Measurements from ENCODE around the gene ALG11.
"Not testable (repeated sequence)": the region's sequence is repeated elsewhere in the genome, so short reads cannot be mapped to it uniquely, and the experiment has no call there.

Gene ALG11

GRCh38 chr13:51981355-51981754 is 30.8 kb upstream of the ALG11 start:
- no peak for DNase-seq (ENCODE audit: low read depth)
- no peak for TF ChIP-seq CTCF (IDR thresholded peaks at IDR 0.05; ENCODE audit: control insufficient read depth, insufficient read depth, low read depth, low read length, missing control alignments)

GRCh38 chr13:51983292-51983691 is 28.9 kb upstream of the ALG11 start:
- DNase-seq (ENCODE audit: low read depth); H3K4me3 ChIP-seq (ENCODE audit: control insufficient read depth, low read depth, low read length): not testable (repeated sequence)

More at GRCh38 chr13:51981355-51981754, 30.8 kb upstream of the ALG11 start:
- no peak overlapping the region for H3K4me3 ChIP-seq (ENCODE audit: control insufficient read depth, low read depth, low read length)

GRCh38 chr13:51984904-51985303 is 27.3 kb upstream of the ALG11 start:
- H3K4me3 ChIP-seq (ENCODE audit: control insufficient read depth, low read depth, low read length); DNase-seq (ENCODE audit: low read depth): not testable (repeated sequence)

GRCh38 chr13:51988988-51989618 is 23.1 kb upstream of the ALG11 start:
- no peak overlapping the region for H3K4me3 ChIP-seq (ENCODE audit: control insufficient read depth, low read depth, low read length)
- DNase-seq (ENCODE audit: low read depth), result no peak
- no peak for TF ChIP-seq CTCF (IDR thresholded peaks at IDR 0.05; ENCODE audit: control insufficient read depth, insufficient read depth, low read depth, low read length, missing control alignments)

- DNase-seq (ENCODE audit: low read depth), result no peak
- H3K4me3 ChIP-seq (ENCODE audit: control insufficient read depth, low read depth, low read length), result no peak overlapping the region
- TF ChIP-seq CTCF (IDR thresholded peaks at IDR 0.05; ENCODE audit: control insufficient read depth, insufficient read depth, low read depth, low read length, missing control alignments), result no peak
These were observed 18.5 kb upstream of the ALG11 start for GRCh38 chr13:51993713-51994112.

- H3K4me3 ChIP-seq (ENCODE audit: control insufficient read depth, low read depth, low read length), result no peak overlapping the region
- TF ChIP-seq CTCF (IDR thresholded peaks at IDR 0.05; ENCODE audit: control insufficient read depth, insufficient read depth, low read depth, low read length, missing control alignments), result no peak
- DNase-seq (ENCODE audit: low read depth), result peak; percentile 7
These were observed 16.3 kb upstream of the ALG11 start for GRCh38 chr13:51995677-51996551.

- no peak for TF ChIP-seq CTCF (IDR thresholded peaks at IDR 0.05; ENCODE audit: control insufficient read depth, insufficient read depth, low read depth, low read length, missing control alignments)
- DNase-seq (ENCODE audit: low read depth), result no peak
- H3K4me3 ChIP-seq (ENCODE audit: control insufficient read depth, low read depth, low read length), result no peak overlapping the region
These were observed 15.6 kb upstream of the ALG11 start for GRCh38 chr13:51996641-51997040.
